Activated CD4-positive, alpha-beta T cell treated with anti-CD3 and anti-CD28 coated beads, Interleukin-2, amount 10 ng/mL, durations not matched to agents 7 days and 5 days (primary cell): ENCODE results near the gene RGS6. TPM values are rescaled to one million over a fixed set of nuclear protein-coding genes. Genes with fewer than 3 reads are reported as not detected.

Experiments used
- CTCF ChIA-PET: fragments of 350-600 bp; sonication (Branson Sonifier 250); formaldehyde crosslinking; loops from one replicate; lab custom pipeline; 2021; ENCODE audit warnings: antibody characterized with exemption; lab: Charles Lee
- POLR2A ChIA-PET: fragments of 350-600 bp; sonication (Branson Sonifier 250); formaldehyde crosslinking; loops from one replicate; lab custom pipeline; 2021; ENCODE audit warnings: antibody characterized with exemption; lab: Charles Lee
- DNase-seq: peaks from one replicate; pipeline ENCODE4 v3.0.0-alpha.2; 2020
- H3K27ac Mint-ChIP-seq: one replicate; pipeline ENCODE4 v1.8.0; 2021; ENCODE audit warnings: mild to moderate bottlenecking, moderate library complexity, mixed read lengths
- H3K27me3 Mint-ChIP-seq: one replicate; pipeline ENCODE4 v1.8.0; 2021; ENCODE audit warnings: mixed read lengths
- H3K36me3 Mint-ChIP-seq: one replicate; pipeline ENCODE4 v1.8.0; 2021; ENCODE audit warnings: low read depth, mixed read lengths
- H3K4me1 Mint-ChIP-seq: one replicate; pipeline ENCODE4 v1.8.0; 2021; ENCODE audit warnings: mixed read lengths
- H3K4me3 Mint-ChIP-seq: one replicate; pipeline ENCODE4 v1.8.0; 2021; ENCODE audit warnings: mild to moderate bottlenecking, moderate library complexity, mixed read lengths
- H3K9me3 Mint-ChIP-seq: one replicate; pipeline ENCODE4 v1.8.0; 2021; ENCODE audit warnings: mixed read lengths
- total RNA-seq, 2 experiments: library from RNA; stranded (reverse); gene quantifications; one replicate each; pipeline ENCODE4 v1.2.3, GENCODE V29; 2021

The RGS6 gene
- total RNA-seq, 2 experiments from 2014 or later, result 1.4 TPM

- Mint-ChIP-seq H3K27me3 (peaks cover 11% of the 10 kb centered on the region), H3K9me3 (peaks cover 3% of the 10 kb centered on the region), H3K36me3 (no peaks in the 10 kb centered on the region), H3K27ac (no peak overlapping the region), H3K4me3 (no peak overlapping the region), H3K4me1 (peaks cover 3% of the 10 kb centered on the region)
- POLR2A ChIA-PET, result no interaction called here
- no peak for DNase-seq
- CTCF ChIA-PET, result no interaction called here
Measured at GRCh38 chr14:72311116-72311515, 378.9 kb downstream of the RGS6 start.

DNA sequence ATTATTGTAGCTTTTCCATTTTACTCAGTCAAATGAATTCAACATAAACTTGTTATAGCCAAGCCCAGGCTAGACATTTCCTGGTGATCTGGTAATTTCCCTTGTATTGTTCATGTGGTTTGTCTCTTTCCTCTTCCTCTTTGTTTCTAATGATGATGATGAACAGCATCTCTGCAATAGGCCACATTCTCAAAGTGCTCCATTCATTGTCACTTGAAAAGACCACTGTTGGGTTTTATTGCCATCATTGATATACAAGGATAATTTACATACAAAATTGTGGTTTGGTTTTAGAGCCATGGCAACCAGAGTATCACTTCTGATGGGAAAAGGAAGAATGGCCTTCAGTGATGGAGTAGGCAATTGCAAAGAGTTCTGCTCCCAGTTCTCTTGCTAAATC is 379.3 kb downstream of the RGS6 start:
- Mint-ChIP-seq H3K27ac (no peak overlapping the region), H3K4me1 (peaks cover 3% of the 10 kb centered on the region), H3K4me3 (no peak overlapping the region), H3K36me3 (no peaks in the 10 kb centered on the region), H3K9me3 (peaks cover 3% of the 10 kb centered on the region), H3K27me3 (peaks cover 11% of the 10 kb centered on the region)
- CTCF ChIA-PET, result no interaction called here
- POLR2A ChIA-PET, result no interaction called here
- DNase-seq, result no peak

DNA sequence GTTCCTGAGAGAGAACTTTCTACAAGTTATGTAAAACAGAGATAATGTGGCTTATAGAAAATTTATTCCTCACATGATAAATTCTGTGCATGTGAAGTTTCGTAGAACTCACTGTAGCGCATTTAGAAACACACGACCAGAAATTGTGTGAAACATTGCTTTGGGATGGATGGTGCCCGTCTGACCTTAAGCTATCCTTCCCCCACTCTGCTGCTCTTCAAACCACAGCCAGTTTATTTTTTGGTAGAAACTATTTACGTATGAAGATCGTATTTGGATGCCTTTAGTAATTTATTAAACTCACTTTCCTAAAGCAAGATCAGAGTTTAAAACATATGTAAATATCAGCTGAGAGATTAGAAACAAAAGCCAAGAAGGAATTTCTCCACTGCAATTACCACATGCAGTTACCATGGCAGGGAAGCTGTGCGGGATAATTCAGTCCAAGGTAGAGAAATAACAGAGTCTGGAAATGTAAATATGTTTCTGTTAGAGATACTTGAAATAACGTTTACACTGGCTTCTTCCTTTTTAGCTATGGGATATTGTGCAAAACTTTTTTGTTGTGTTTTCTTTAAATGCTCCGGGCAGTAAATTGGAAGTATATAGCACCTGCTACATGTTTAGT is 382.7 kb downstream of the RGS6 start:
- no peak overlapping the region for H3K4me3 Mint-ChIP-seq
- H3K9me3 Mint-ChIP-seq, result peaks cover 7% of the 10 kb centered on the region
- peaks cover 13% of the 10 kb centered on the region for H3K4me1 Mint-ChIP-seq
- ChIA-PET CTCF (no interaction called here), POLR2A (no interaction called here)
- H3K27me3 Mint-ChIP-seq, result peaks cover 7% of the 10 kb centered on the region
- no peaks in the 10 kb centered on the region for H3K36me3 Mint-ChIP-seq
- no peak overlapping the region for H3K27ac Mint-ChIP-seq
- DNase-seq, result no peak

- Mint-ChIP-seq H3K4me1 (peaks cover 13% of the 10 kb centered on the region), H3K27me3 (peaks cover 11% of the 10 kb centered on the region), H3K36me3 (no peaks in the 10 kb centered on the region), H3K4me3 (no peak overlapping the region), H3K9me3 (peaks cover 7% of the 10 kb centered on the region), H3K27ac (no peak overlapping the region)
- CTCF ChIA-PET, result no interaction called here
- POLR2A ChIA-PET, result no interaction called here
- DNase-seq, result no peak
Measured at GRCh38 chr14:72315714-72316113, 383.5 kb downstream of the RGS6 start.

DNA sequence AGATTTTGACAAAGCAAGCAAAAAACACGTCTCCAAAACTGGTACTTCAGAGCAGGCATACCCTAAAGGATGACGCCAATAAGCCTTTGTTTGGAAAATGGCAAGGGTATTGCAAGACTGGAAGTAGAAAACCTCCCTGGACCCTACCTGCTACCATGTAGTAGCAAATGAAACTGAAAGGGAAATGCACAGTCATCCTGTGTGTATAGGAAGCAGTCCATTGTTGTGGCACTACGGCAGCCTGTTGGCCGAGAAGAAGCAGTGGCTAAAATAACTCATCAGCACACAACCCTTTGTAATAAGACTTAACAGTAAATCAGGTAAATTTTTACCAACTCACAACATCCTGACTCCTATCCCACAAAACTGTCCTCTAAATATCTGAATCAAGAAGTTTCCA is 386.4 kb downstream of the RGS6 start:
- DNase-seq, result peak; percentile 25
- Mint-ChIP-seq H3K4me1 (peaks cover 10% of the 10 kb centered on the region), H3K4me3 (no peak overlapping the region), H3K27ac (no peak overlapping the region), H3K36me3 (no peaks in the 10 kb centered on the region), H3K27me3 (peaks cover 23% of the 10 kb centered on the region), H3K9me3 (peaks cover 7% of the 10 kb centered on the region)
- CTCF ChIA-PET, result no interaction called here
- POLR2A ChIA-PET, result no interaction called here

GRCh38 chr14:72332046-72332445 is 399.8 kb downstream of the RGS6 start:
- no peaks in the 10 kb centered on the region for H3K36me3 Mint-ChIP-seq
- DNase-seq, result no peak
- peaks cover 7% of the 10 kb centered on the region for H3K27me3 Mint-ChIP-seq
- H3K4me1 Mint-ChIP-seq, result no peaks in the 10 kb centered on the region
- ChIA-PET POLR2A (no interaction called here), CTCF (interaction anchor here (0.7 kb wide), 1 partner anchor 15 kb away, joined by 3 read pairs; no protein-coding TSS in a partner anchor)
- no peak overlapping the region for H3K4me3 Mint-ChIP-seq
- no peak overlapping the region for H3K27ac Mint-ChIP-seq
- no peaks in the 10 kb centered on the region for H3K9me3 Mint-ChIP-seq

DNA sequence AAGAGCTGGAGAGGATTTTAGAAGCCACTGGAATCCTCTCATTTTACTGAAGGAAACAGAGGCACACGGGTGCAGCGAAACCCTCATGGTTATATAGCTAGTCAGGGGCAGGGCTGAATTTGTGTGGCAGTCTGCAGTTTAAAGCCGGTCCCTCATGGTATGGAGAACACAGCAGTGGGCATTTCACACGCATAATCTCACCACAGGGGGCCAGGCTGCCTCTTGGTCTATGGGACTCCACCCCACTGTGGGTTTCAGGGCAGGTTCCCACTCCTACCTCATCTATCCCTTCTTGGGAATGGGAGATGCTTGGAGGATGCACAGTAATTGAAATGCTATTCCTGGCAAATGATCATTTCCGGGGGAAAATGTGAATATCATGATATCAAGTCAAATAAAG is 400.6 kb downstream of the RGS6 start:
- H3K4me3 Mint-ChIP-seq, result no peak overlapping the region
- CTCF ChIA-PET, result no interaction called here
- H3K4me1 Mint-ChIP-seq, result no peaks in the 10 kb centered on the region
- no peak overlapping the region for H3K27ac Mint-ChIP-seq
- no peaks in the 10 kb centered on the region for H3K36me3 Mint-ChIP-seq
- POLR2A ChIA-PET, result no interaction called here
- H3K9me3 Mint-ChIP-seq, result no peaks in the 10 kb centered on the region
- H3K27me3 Mint-ChIP-seq, result peaks cover 7% of the 10 kb centered on the region
- no peak for DNase-seq

GRCh38 chr14:72333357-72333756 is 401.1 kb downstream of the RGS6 start:
- Mint-ChIP-seq H3K4me1 (no peaks in the 10 kb centered on the region), H3K4me3 (no peak overlapping the region), H3K27ac (no peak overlapping the region), H3K9me3 (peaks cover under 1% of the 10 kb centered on the region), H3K36me3 (no peaks in the 10 kb centered on the region), H3K27me3 (peaks cover 9% of the 10 kb centered on the region)
- CTCF ChIA-PET, result no interaction called here
- DNase-seq, result no peak
- POLR2A ChIA-PET, result no interaction called here

- Mint-ChIP-seq H3K36me3 (no peaks in the 10 kb centered on the region), H3K4me3 (no peak overlapping the region), H3K27ac (no peak overlapping the region), H3K4me1 (no peaks in the 10 kb centered on the region), H3K9me3 (peaks cover 4% of the 10 kb centered on the region), H3K27me3 (peaks cover 19% of the 10 kb centered on the region)
- no peak for DNase-seq
- ChIA-PET CTCF (no interaction called here), POLR2A (no interaction called here)
Measured at GRCh38 chr14:72336311-72336980, 404.2 kb downstream of the RGS6 start.

GRCh38 chr14:72341237-72341636 is 409.0 kb downstream of the RGS6 start:
- Mint-ChIP-seq H3K27me3 (peaks cover 16% of the 10 kb centered on the region), H3K27ac (no peak overlapping the region), H3K4me3 (no peak overlapping the region), H3K4me1 (no peaks in the 10 kb centered on the region), H3K9me3 (peaks cover 4% of the 10 kb centered on the region), H3K36me3 (no peaks in the 10 kb centered on the region)
- no peak for DNase-seq
- ChIA-PET POLR2A (no interaction called here), CTCF (no interaction called here)

DNA sequence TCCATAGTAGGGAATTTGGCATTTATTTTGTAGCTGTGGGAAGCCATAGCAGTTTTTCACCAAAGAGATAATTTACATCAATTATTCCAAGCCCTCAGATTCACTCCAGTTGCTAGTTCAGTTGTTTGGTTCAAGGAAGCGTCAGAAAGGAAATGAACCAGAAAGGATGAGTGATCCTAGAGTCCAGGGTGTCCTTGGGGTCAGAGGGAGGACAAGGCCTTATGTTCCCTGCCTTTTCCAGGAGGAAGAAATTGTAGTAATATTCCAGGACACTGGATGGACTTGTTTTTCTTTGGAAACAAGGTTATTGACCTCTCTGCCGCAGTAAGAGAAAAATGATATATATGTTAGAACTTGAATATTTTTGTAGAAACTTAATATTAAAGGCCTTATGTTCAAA is 409.5 kb downstream of the RGS6 start:
- ChIA-PET POLR2A (no interaction called here), CTCF (no interaction called here)
- Mint-ChIP-seq H3K9me3 (peaks cover 4% of the 10 kb centered on the region), H3K27ac (no peak overlapping the region), H3K27me3 (peaks cover 14% of the 10 kb centered on the region), H3K4me1 (no peaks in the 10 kb centered on the region), H3K36me3 (no peaks in the 10 kb centered on the region), H3K4me3 (no peak overlapping the region)
- DNase-seq, result no peak

- no peaks in the 10 kb centered on the region for H3K4me1 Mint-ChIP-seq
- H3K4me3 Mint-ChIP-seq, result no peak overlapping the region
- no peak for DNase-seq
- CTCF ChIA-PET, result no interaction called here
- no peak overlapping the region for H3K27ac Mint-ChIP-seq
- POLR2A ChIA-PET, result no interaction called here
- peaks cover 8% of the 10 kb centered on the region for H3K27me3 Mint-ChIP-seq
- no peaks in the 10 kb centered on the region for H3K36me3 Mint-ChIP-seq
- H3K9me3 Mint-ChIP-seq, result no peaks in the 10 kb centered on the region
Measured at GRCh38 chr14:72347118-72347517, 414.9 kb downstream of the RGS6 start.

DNA sequence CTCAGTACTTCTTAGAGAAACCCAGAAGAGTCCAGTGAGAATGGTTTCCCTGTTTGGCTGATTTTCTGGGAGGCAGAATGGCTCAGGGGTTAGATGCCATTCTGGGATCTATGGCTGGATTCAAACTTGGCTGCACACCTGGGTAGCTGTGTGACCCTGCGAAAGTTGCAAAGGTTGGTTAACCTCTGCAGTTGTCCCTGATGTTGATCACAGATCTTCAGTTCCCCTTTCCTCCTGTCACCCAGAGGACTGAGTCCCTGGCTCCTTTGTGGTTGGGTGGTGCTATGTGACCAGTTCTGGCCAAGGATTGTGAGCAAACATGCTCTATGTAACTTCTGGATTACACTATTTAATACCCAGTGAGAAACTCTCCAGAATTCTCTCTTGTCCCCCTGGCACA is 418.0 kb downstream of the RGS6 start:
- H3K4me3 Mint-ChIP-seq, result no peak overlapping the region
- no peaks in the 10 kb centered on the region for H3K9me3 Mint-ChIP-seq
- POLR2A ChIA-PET, result no interaction called here
- H3K36me3 Mint-ChIP-seq, result no peaks in the 10 kb centered on the region
- H3K27me3 Mint-ChIP-seq, result peaks cover 8% of the 10 kb centered on the region
- H3K4me1 Mint-ChIP-seq, result no peaks in the 10 kb centered on the region
- no peak overlapping the region for H3K27ac Mint-ChIP-seq
- CTCF ChIA-PET, result interaction anchor here (0.9 kb wide), 1 partner anchor 13 kb away, joined by 3 read pairs; no protein-coding TSS in a partner anchor
- no peak for DNase-seq

DNA sequence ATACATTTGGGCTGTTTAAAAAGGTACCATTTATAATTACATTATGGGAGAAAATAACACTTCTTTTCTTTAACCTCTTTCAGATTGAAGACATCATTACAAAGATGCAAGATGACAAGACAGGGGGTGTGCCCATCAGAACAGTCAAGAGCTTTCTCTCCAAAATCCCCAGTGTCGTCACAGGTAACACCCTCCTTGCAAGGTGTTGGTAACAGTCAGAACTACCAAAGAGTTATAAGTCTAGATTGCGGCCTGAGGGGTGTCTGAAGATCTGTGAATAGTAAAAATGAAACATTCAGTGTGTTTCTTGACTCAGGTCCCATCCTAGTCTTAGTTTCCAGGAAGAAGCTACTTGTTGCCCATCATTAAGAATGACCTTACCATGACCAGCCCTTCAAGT is 419.8 kb downstream of the RGS6 start:
- Mint-ChIP-seq H3K4me3 (no peak overlapping the region), H3K27me3 (peaks cover 8% of the 10 kb centered on the region), H3K4me1 (no peaks in the 10 kb centered on the region), H3K27ac (no peak overlapping the region), H3K36me3 (no peaks in the 10 kb centered on the region), H3K9me3 (no peaks in the 10 kb centered on the region)
- ChIA-PET POLR2A (no interaction called here), CTCF (no interaction called here)
- DNase-seq, result no peak
